IPS-NIHi11 (cell line): ENCODE results near the gene GRK1.

Source experiments
- DNase-seq: peaks from one replicate; pipeline ENCODE4 v3.0.0; 2012; ENCODE audit warnings: mixed read lengths, low spot score

GRK1 gene

GRCh38 chr13:113729187-113730019 lies 62.4 kb downstream of the GRK1 start:
- no peak for DNase-seq

DNA sequence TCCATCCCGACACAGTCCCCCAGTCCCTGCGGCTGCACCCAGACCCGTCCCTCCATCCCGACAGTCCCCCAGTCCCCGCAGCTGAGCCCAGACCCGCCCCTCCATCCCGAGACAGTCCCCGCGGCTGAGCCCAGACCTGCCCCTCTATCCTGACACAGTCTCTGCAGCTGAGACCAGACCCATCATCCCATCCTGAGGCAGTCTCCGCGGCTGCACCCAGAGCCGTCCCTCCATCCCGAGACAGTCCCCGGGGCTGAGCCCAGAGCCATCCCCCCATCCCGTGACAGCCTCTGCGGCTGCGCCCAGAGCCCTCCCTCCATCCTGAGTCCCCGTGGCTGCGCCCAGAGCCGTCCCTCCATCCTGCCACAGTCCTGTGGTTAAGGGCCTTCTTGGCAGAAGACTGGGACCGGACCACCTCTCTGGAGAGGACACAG lies 63.3 kb downstream of the GRK1 start:
- no peak for DNase-seq

DNA sequence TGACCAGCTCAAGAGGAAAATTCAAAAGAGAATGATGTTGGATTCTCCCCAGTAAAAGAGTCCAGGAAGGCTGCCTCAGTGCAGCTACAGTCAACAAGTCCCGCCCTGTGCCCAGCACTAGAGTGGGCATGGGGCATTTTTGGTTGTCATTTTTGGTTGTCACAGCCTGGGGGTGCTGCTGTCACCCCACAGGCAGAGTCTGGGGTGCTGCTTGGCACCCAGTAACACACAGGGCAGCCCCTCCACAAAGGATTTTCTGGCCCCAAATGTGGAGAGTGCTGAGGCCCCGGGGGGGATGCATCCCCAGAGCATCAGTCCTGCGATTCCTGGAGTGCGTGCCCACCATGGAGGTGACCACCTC lies 63.8 kb downstream of the GRK1 start:
- no peak for DNase-seq

DNA sequence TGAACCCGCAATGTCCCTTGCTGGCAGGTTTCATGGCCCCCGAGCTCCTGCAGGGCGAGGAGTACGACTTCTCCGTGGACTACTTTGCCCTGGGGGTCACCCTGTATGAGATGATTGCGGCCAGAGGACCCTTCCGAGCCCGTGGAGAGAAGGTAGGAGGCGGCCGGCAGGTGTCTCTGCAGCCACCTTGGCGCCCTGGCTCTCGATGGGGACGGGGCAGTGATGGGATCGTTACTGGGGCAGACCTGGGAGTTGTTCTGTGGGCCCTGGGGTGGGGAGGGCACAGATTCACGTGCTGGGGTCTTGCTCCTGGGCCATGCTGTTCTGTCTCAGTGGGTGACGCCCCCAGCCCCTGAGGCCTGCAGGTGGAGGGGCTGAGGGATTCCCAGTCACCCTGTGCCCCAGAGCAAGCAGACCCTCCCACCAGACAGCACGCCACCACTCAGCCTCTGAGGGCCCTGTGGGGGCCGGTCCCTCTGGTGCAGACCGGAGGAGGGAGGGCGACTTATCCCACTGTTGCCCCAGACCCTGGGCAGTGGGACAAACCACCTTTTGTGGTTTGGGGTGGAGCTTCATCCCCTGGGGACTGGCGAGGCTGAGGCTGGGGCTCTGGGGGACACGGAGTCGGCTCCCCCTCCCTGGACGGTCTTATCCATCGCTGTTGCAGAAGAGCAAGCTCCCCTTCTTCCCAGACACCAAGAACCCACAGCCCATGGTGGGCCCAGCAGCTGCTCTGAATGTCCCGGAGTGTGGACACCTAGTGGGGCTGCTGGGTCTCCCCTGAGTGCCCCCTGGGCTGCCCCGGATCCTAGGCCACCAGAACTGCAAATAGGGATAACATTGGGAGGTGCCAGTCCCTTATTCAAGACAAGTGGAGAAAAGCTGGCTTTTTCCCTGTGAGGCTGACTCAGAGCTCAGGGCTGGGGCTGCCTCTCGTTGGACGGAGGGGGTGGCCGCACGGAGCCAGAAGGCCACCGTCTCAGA lies 64.5 kb downstream of the GRK1 start:
- DNase-seq: no peak

- DNase-seq: no peak
Measured at GRCh38 chr13:113732176-113732960, 65.3 kb downstream of the GRK1 start.

- DNase-seq: no peak
Measured at GRCh38 chr13:113732961-113733950, 66.2 kb downstream of the GRK1 start.

GRCh38 chr13:113734099-113734825 lies 67.2 kb downstream of the GRK1 start:
- DNase-seq: no peak

- no peak for DNase-seq
Measured at GRCh38 chr13:113734826-113735125, 67.8 kb downstream of the GRK1 start.

DNA sequence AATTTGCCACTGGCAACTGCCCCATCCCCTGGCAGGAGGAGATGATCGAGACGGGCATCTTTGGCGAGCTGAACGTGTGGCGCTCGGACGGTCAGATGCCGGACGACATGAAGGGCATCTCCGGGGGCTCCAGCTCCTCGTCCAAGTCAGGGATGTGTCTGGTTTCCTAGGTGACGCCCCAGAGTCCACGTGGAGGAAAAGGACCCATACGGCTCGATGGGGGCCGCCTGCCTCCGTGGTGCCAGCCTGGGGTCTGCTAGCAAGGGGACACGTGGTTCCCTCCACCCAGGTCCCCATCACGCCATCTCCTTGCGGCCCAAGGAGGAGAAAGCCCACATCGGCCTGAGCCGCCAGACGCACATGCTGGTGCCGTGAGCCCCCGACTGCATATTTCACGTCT lies 68.2 kb downstream of the GRK1 start:
- no peak for DNase-seq

DNA sequence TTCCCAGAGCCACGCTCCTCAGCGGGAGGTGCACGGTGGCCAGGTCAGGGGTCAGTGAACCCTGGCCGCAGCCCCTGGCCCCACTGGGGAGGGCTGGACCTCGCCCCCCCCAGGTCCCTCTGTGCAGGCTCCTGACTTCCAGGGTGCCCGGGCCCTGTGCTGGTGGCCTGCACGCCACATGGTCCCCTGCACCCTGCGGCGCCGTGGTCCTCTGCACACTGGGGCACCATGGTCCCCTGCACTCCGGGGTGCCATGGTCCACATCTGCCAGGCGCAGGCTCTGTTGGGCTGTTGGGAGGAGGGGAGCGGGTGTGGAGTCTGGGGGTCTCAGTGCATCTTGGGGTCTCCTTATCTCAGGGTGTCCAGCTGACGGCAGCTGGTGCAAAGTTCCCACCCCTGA lies 68.7 kb downstream of the GRK1 start:
- DNase-seq: no peak

GRCh38 chr13:113736258-113736731 lies 69.3 kb downstream of the GRK1 start:
- DNase-seq: no peak

DNA sequence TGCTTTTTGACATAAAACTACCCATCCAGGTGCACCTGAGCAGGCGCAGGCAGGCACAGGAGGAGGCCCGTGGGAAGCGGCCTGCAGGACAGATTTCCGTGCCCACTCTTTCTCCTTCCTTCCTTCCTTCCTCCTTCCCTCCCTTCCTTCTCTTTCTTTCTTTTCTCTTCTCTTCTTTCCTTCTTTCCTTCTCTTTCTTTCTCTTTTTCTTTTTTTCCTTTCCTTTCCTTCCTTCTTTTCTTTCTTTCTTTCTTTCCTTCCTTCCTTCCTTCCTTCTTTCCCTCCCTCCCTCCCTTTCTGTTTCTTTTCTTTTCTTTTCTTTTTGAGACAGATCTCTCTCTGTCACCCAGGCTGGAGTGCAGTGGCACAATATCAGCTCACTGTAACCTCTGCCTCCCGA lies 70.8 kb downstream of the GRK1 start:
- DNase-seq: no peak

- DNase-seq: no peak
Measured at GRCh38 chr13:113739527-113740285, 72.7 kb downstream of the GRK1 start.

DNA sequence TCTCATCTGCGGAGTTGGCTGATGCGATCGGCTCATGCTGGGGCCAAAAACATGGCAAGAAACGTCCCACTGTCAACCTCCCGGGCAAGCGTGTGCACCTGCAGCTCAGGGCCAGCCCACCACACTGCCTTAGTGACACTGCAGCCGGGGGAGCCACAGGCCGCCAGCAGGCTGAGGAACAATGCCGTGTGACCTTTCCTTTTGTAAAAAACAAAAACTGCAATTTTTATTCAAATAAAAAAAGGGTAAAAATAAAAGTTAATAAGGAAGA lies 73.2 kb downstream of the GRK1 start:
- no peak for DNase-seq

- DNase-seq: no peak
Measured at GRCh38 chr13:113740661-113741060, 73.6 kb downstream of the GRK1 start.

GRCh38 chr13:113741191-113741668 lies 74.2 kb downstream of the GRK1 start:
- no peak for DNase-seq

DNA sequence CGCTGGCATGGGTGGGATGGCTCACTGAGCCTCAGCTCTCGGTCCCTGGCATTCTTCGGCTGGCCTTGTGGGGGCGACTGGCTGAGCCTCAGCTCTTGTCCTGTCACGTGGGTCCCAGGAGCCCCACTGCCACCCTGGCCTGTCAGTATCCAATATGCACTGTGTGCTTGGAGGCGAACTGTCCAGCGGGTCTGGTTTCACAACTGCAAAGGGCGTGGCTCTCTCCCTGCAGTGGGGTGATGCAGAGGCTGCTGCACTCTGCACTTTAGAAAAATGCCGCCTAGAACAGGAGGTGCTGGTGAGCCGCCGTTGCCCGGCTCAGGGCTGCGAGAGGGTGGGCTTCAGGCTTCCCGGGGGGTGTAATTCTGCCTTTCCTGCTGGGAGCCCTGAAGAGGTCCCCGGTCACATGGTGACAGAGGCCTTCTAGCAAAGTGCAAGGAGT lies 75.0 kb downstream of the GRK1 start:
- peak; percentile 80 for DNase-seq

DNA sequence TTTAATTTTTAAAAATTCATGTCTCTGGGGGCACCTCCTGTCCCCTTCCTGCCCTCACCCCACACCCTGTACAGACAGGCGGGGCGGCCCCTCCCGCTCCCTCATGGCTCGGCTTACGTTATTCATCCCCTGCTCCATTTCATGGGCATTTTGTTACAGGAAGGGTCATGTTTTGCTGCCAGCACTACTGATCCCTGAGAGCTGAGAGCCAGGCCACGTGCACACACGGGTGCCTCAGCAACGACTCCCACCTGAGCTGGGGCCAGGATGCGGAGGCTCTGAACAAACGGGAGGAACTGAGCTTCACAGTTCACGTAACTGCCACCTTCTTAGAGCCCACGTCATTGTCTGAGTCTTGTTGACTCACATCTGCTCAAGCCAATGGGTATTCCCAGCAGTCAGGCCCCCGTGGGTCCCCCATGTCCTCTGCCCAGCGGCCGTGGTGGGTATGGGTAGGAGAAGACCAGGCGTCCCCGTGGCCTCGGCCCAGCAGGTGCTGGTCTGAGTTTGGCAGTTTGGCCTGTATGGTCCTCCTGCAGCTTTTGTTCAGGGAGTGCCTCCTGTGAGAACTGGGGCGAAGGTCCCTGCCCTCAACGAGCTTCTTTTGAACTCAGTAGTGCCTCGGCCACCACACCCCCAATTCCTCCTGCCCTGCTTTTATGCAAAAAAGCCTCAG lies 75.6 kb downstream of the GRK1 start:
- no peak for DNase-seq
